ENCODE results near the gene UVRAG. TPM values are rescaled to one million over a fixed set of nuclear protein-coding genes. Genes with fewer than 3 reads are reported as not detected.
A peak's percentile ranks its signal among the peaks of the same experiment; 100 is the strongest.

UVRAG gene
- total and polyA plus RNA-seq, 2 of the 4 experiments (the other 2 are of a cell fraction) = 5.6 to 10.9 TPM

- 13% methylated on average over 1 of the region's 5 CpGs; no CpG with 5 or more reads in 1 of the 2 experiments for WGBS, 2 experiments (ENCODE audit: extremely low coverage in 2 of 2, insufficient read length in 1 of 2)
- Histone ChIP-seq H3K27ac (ENCODE audit: insufficient read depth, low read length) (no peak overlapping the region), H3K4me1 (ENCODE audit: control insufficient read depth, insufficient read depth, low read length) (peaks cover 10% of the 10 kb centered on the region), H3K14ac (replicated peaks; ENCODE audit: low read depth, low read length) (no peak overlapping the region), H2BK5ac (ENCODE audit: low read depth, low read length, poor library complexity, severe bottlenecking) (peak overlapping the region; percentile 61), H4K91ac (ENCODE audit: insufficient read depth, low read depth, low read length) (no peak overlapping the region), H2BK15ac (ENCODE audit: low read depth, low read length) (no peak overlapping the region), H3K4me2 (ENCODE audit: low read depth, low read length) (peak overlapping the region; percentile 42; the same call in 1 of the 2 replicates), H3K27me3 (ENCODE audit: control insufficient read depth, insufficient read depth, low read length) (no peaks in the 10 kb centered on the region), H2BK120ac (ENCODE audit: low read depth, low read length) (no peak overlapping the region), H2AK9ac (replicated peaks; ENCODE audit: low read depth, low read length, poor library complexity) (no peak overlapping the region), H3K9me1 (ENCODE audit: insufficient read depth, low read length) (peaks cover 3% of the 10 kb centered on the region), H2BK20ac (ENCODE audit: low read depth, low read length) (no peak overlapping the region; the same call in 1 of the 2 replicates), H2AK5ac (ENCODE audit: low read depth, low read length) (no peak overlapping the region), H3K56ac (ENCODE audit: extremely low read depth, insufficient read depth, low read length) (no peak overlapping the region), H3K4me3 (ENCODE audit: insufficient read depth, low read depth, low read length) (no peak overlapping the region), H3K79me1 (ENCODE audit: low read depth in 1 of 2, low read length in 2 of 2) (no peaks in the 10 kb centered on the region), H4K8ac (ENCODE audit: low read depth in 2 of 2, low read length in 2 of 2) (0 out of 4 replicates have a peak overlapping the region, but pooled peaks of 1 of the 2 experiments have one; percentile 11), H3K9me3 (ENCODE audit: control insufficient read depth, insufficient read depth, low read length) (no peaks in the 10 kb centered on the region), H3K4ac (ENCODE audit: low read depth, low read length) (no peak overlapping the region), H4K5ac (ENCODE audit: low read depth, low read length) (no peak overlapping the region), H3K18ac (ENCODE audit: low read depth, low read length) (peak overlapping the region; percentile 29; the same call in 1 of the 2 replicates), H3K23ac (ENCODE audit: low read depth, low read length) (no peak overlapping the region), H2AFZ (replicated peaks; ENCODE audit: low read length, poor library complexity) (no peak overlapping the region), H4K20me1 (ENCODE audit: insufficient read depth, low read length) (0 out of 2 replicates have a peak, but pooled peaks cover 3% of the 10 kb centered on the region), H3K9ac (ENCODE audit: low read depth, low read length) (no peak overlapping the region), H3K36me3 (ENCODE audit: control insufficient read depth, insufficient read depth, low read length) (no peaks in the 10 kb centered on the region)
- in situ Hi-C loops (cut with MboI; ENCODE audit: low sequenced_read_pairs) (no loop called here), dilution Hi-C loops (cut with HindIII; ENCODE audit: low sequenced_read_pairs, unreplicated experiment) (no loop called here), intact Hi-C loops (cut with micrococcal nuclease) (loop anchor here (5.0 kb wide), 1 partner anchor 42 kb away; no protein-coding TSS in a partner anchor)
- peak; percentile 70 for DNase-seq
- BruUV-seq (replicated peaks) = no TSS peak
- TF ChIP-seq CEBPB (IDR thresholded peaks at IDR 0.05; ENCODE audit: low read depth, low read length) = no peak
- TF ChIP-seq BHLHE40 (IDR thresholded peaks at IDR 0.05; ENCODE audit: low read depth, low read length) = no peak
- no peak for TF ChIP-seq MXI1 (IDR thresholded peaks at IDR 0.05; ENCODE audit: borderline replicate concordance, low read depth, low read length)
- TF ChIP-seq USF2 (IDR thresholded peaks at IDR 0.05; ENCODE audit: low read depth, low read length) = no peak
- no peak for TF ChIP-seq CTCF (conservative IDR thresholded peaks at IDR 0.05; ENCODE audit: low read depth, low read length)
- TF ChIP-seq, protein P1, sequence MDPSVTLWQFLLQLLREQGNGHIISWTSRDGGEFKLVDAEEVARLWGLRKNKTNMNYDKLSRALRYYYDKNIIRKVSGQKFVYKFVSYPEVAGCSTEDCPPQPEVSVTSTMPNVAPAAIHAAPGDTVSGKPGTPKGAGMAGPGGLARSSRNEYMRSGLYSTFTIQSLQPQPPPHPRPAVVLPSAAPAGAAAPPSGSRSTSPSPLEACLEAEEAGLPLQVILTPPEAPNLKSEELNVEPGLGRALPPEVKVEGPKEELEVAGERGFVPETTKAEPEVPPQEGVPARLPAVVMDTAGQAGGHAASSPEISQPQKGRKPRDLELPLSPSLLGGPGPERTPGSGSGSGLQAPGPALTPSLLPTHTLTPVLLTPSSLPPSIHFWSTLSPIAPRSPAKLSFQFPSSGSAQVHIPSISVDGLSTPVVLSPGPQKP (IDR thresholded peaks at IDR 0.05; ENCODE audit: borderline replicate concordance, low read depth, low read length) = no peak
- no peak for TF ChIP-seq NFE2L2 (IDR thresholded peaks at IDR 0.05; ENCODE audit: low read depth, low read length)
- 0 out of 2 replicates have a peak, but pooled peaks have one; percentile 2 for TF ChIP-seq FOS (IDR thresholded peaks at IDR 0.05; ENCODE audit: low read depth, low read length)
- TF ChIP-seq SMC3 (IDR thresholded peaks at IDR 0.05; ENCODE audit: low read depth, low read length) = no peak
- peak; percentile 67 for ATAC-seq (ENCODE audit: low read depth)
- ChIA-PET CTCF (no interaction called here), POLR2A (ENCODE audit: unreplicated experiment) (no interaction called here)
Observed at GRCh38 chr11:76030286-76030685, 215.3 kb downstream of the UVRAG start.

Data from IMR-90 (cell line).